Aorta (tissue), 5 donors: Measurements from ENCODE around the gene EPM2A. TPM values are rescaled to one million over a fixed set of nuclear protein-coding genes. Genes with fewer than 3 reads are reported as not detected.

Experiments
- ATAC-seq: fragments of 200-7000 bp; cut with Tn5 transposase; one replicate; pipeline ENCODE4 v1.9.1; 2022; ENCODE audit warnings: moderate library complexity; ENCODE audit not compliant: low FRiP score
- DNase-seq, 2 donors: peaks; one replicate each; pipeline ENCODE4 v3.0.0-alpha.2; 2020
- H3K27ac ChIP-seq, 2 donors: one replicate each; pipeline ENCODE4 v1.5.1; 2013; ENCODE audit warnings: low read length in 2 of 2, mild to moderate bottlenecking in 2 of 2, moderate library complexity in 2 of 2, control low read depth in 1 of 2, inconsistent platforms in 1 of 2, low read depth in 1 of 2
- H3K27me3 ChIP-seq, 2 donors: one replicate each; pipeline ENCODE4 v1.6.1; 2013; ENCODE audit warnings: control low read depth in 1 of 2, low read length in 1 of 2, mild to moderate bottlenecking in 1 of 2, moderate library complexity in 1 of 2; ENCODE audit not compliant: insufficient read depth in 2 of 2, control insufficient read depth in 1 of 2
- H3K36me3 ChIP-seq, 2 donors: one replicate each; pipeline ENCODE4 v1.6.1; 2013; ENCODE audit warnings: control low read depth in 1 of 2, low read length in 1 of 2, mild to moderate bottlenecking in 1 of 2; ENCODE audit not compliant: insufficient read depth in 2 of 2, control insufficient read depth in 1 of 2
- H3K4me1 ChIP-seq, 2 donors: one replicate each; pipeline ENCODE4 v1.6.1; 2013; ENCODE audit warnings: low read length in 2 of 2, control low read depth in 1 of 2, mild to moderate bottlenecking in 1 of 2, moderate library complexity in 1 of 2; ENCODE audit not compliant: insufficient read depth in 2 of 2, control insufficient read depth in 1 of 2
- H3K4me3 ChIP-seq, 2 donors: one replicate each; pipeline ENCODE4 v1.5.1; 2013; ENCODE audit warnings: low read length in 2 of 2, control low read depth in 1 of 2, mild to moderate bottlenecking in 1 of 2
- H3K9me3 ChIP-seq: one replicate; pipeline ENCODE4 v1.6.1; 2013; ENCODE audit warnings: mild to moderate bottlenecking, low read length; ENCODE audit not compliant: control insufficient read depth
- WGBS, 2 donors: extraction: QIAGEN DNeasy Blood & Tissue Kit; methylation state at CpG; one replicate each; pipeline ENCODE4 v1.1.7; 2013; 5-methylcytosine and 5-hydroxymethylcytosine counted together
- intact Hi-C, 2 donors: fragments of 100-400 bp; cut with DNase I; formaldehyde crosslinking; loops; one replicate each; pipeline versions ENCODE4 v1.14.2 to v1.15.0; 2022
- polyA plus RNA-seq, 2 donors: library from polyadenylated mRNA; stranded (reverse); fragments of 200-250 nt; gene quantifications; one replicate each; pipeline ENCODE4 v1.2.3, GENCODE V29; 2013
- total RNA-seq, 2 donors: library from RNA; stranded (reverse); fragmentation: NEBNext Ultra II Directional; extraction: Animal tissue kit (Norgen Biotek cat#: 25700); gene quantifications; one replicate each; pipeline ENCODE4 v1.2.1, GENCODE V29; 2021
- donor health status: healthy with polysubstance abuse.
- donor health status: Bipolar disorder and iron deficiency.
- donor health status: DM: no; HTN: no; CAD: no.
- donor health status: DM: no; HTN: no; CAD: no.
- donor health status: DM: yes; HTN: yes; CAD: no.

Gene EPM2A
- total and polyA plus RNA-seq, 4 donors: 8.1 to 24.4 (median 18.0) TPM

GRCh38 chr6:145648149-145648548 is 87.2 kb downstream of the EPM2A start:
- Histone ChIP-seq H3K27me3 (no peaks in the 10 kb centered on the region), H3K4me1 (no peaks in the 10 kb centered on the region), H3K4me3 (no peak overlapping the region), H3K27ac (no peak overlapping the region), H3K9me3 (no peaks in the 10 kb centered on the region), H3K36me3 (no peaks in the 10 kb centered on the region)
- ATAC-seq (no peak), DNase-seq (no peak)
- 95 to 97% methylated on average over 4 of the region's 4 CpGs for WGBS, 2 donors
- intact Hi-C loops: no loop called here

- intact Hi-C loops: no loop called here
- Histone ChIP-seq H3K4me1 (no peaks in the 10 kb centered on the region), H3K27me3 (no peaks in the 10 kb centered on the region), H3K9me3 (no peaks in the 10 kb centered on the region), H3K4me3 (no peak overlapping the region), H3K27ac (no peak overlapping the region), H3K36me3 (no peaks in the 10 kb centered on the region)
- WGBS, 2 donors: 81 to 94% methylated on average over 1 of the region's 1 CpG
- DNase-seq: no peak
- ATAC-seq: no peak
Observed at GRCh38 chr6:145647602-145648001, 87.7 kb downstream of the EPM2A start.

DNA sequence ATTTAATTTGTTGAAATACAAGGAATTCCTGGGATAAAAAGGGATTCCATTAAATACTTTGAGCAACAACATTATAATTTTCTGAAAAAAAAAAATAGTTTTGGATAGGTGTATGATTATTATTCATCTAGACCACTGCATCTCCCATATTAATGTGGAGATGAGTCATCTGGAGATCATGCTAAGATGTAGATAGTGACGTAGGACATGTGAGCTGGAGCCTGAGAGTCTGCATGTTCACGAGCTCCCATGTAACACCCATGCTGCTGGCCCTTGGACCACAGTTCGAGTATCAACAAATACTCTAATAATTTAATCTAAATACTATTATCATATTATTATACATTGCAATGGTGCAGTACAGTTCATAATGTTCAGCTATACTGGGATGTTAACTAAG is 91.6 kb downstream of the EPM2A start:
- WGBS, 2 donors: 94 to 96% methylated on average over 3 of the region's 3 CpGs
- H3K27ac ChIP-seq: no peak overlapping the region
- H3K9me3 ChIP-seq: no peaks in the 10 kb centered on the region
- intact Hi-C loops: no loop called here
- DNase-seq (no peak), ATAC-seq (no peak)
- H3K4me3 ChIP-seq: no peak overlapping the region
- H3K27me3 ChIP-seq: no peaks in the 10 kb centered on the region
- peaks cover 0 to 2% of the 10 kb centered on the region in 2 donors for H3K36me3 ChIP-seq
- no peaks in the 10 kb centered on the region for H3K4me1 ChIP-seq

DNA sequence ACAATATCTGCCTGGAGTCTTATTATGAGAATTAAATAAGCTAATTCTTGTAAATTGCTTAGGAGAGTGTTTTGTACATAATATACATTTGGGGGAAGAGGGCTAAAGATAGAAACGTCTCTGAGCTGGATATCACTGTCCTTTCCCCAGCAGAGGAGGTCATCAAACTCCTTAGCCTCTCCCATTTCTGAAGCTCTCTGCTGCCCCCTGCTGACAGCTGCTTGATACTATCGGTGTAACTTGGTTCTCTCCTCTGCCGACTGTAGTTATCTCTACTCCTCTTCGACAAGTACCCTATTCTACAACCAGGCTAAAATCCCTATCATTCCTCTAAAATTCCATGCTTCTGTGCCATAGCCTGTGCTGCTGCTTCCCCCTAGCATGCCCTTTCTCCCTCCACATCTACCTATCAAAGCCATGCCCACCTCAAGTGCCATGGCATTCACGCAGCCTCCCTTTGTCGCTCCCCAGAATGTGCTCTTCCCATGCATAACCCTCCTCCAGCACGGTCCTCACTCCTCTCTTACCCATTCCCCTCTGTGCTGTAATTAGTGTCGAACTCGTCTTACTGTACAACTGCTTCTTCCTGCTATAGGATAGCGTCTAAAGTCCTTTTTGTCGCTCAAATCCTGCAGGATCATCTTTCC is 101.2 kb downstream of the EPM2A start:
- ATAC-seq (peak; percentile 88), DNase-seq (peak; percentile 87 to 94)
- H3K27me3 ChIP-seq: no peaks in the 10 kb centered on the region
- no peaks in the 10 kb centered on the region for H3K4me1 ChIP-seq
- no peaks in the 10 kb centered on the region for H3K36me3 ChIP-seq
- H3K9me3 ChIP-seq: no peaks in the 10 kb centered on the region
- no peak overlapping the region for H3K27ac ChIP-seq
- no peak overlapping the region for H3K4me3 ChIP-seq
- WGBS, 2 donors: 49 to 52% methylated on average over 11 of the region's 11 CpGs
- intact Hi-C loops: no loop called here

DNA sequence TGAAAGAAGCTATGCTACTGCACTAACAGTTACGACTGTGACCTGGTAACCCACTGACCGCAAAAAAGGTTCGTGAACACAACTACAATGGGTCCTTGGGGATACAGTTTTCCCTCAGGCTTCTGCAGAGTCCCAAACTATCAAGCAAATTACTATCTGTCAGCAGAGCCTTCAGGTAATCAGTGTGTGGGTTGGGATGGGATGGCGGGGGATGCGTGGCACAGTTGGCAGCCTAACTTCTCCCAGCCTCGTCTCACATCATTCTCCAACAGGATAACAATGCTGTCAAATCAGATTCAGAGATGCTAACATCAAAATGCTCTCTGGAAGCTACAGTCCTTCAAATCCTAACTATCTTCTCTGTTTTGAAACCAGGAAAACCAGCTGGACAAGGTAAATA is 102.3 kb downstream of the EPM2A start:
- ATAC-seq (no peak), DNase-seq (no peak)
- H3K4me1 ChIP-seq: no peaks in the 10 kb centered on the region
- intact Hi-C loops: no loop called here
- no peak overlapping the region for H3K27ac ChIP-seq
- WGBS, 2 donors: 93 to 97% methylated on average over 6 of the region's 6 CpGs
- H3K4me3 ChIP-seq: no peak overlapping the region
- no peaks in the 10 kb centered on the region for H3K9me3 ChIP-seq
- no peaks in the 10 kb centered on the region for H3K27me3 ChIP-seq
- no peaks in the 10 kb centered on the region for H3K36me3 ChIP-seq

- no peak overlapping the region for H3K4me3 ChIP-seq
- no peaks in the 10 kb centered on the region for H3K4me1 ChIP-seq
- no peaks in the 10 kb centered on the region for H3K27me3 ChIP-seq
- H3K27ac ChIP-seq: no peak overlapping the region
- ATAC-seq: no peak
- no peak for DNase-seq
- intact Hi-C loops: no loop called here
- peaks cover 1% of the 10 kb centered on the region for H3K9me3 ChIP-seq
- H3K36me3 ChIP-seq: peaks cover 0 to 6% of the 10 kb centered on the region in 2 donors
Observed at GRCh38 chr6:145631374-145631773, 103.9 kb downstream of the EPM2A start.

DNA sequence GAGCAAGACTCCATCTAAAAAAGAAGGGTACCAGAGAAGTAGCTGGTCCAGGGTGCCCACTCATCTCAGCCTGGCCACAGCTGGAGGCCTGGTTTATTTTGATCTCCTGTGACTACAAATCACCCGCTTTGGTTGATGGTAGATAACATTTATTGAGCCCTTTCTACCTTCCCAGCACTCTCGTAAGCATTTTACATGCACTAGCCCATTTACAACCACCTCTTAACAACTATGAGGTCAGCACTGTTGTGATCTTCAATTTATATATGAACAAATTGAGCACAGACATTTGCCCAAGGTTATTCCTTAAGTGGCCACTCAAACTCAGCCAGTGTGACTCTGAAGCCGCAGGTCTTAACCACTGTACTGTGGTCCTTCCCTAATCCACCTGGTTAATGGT is 104.7 kb downstream of the EPM2A start:
- intact Hi-C loops: no loop called here
- ATAC-seq: no peak

DNA sequence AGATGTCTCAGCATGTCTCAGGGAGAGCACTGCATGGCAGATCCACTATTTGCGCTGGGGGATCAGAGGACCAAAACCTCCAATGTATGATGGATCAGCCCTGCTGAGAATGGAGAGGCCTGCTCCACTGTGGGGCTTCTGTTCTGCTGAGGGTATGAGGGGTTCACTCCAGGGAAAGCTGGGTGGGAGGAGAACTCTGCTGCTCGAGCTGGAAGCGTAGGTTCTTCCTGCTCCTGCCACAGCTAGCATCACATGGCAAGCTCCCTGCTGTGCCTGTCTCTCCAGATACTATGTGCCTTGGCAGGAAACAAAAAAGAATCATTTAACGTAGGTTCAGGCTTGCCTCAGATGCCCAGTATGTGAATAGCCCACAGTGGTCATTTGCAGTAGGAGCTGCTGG is 105.8 kb downstream of the EPM2A start:
- no peaks in the 10 kb centered on the region for H3K27me3 ChIP-seq
- H3K4me1 ChIP-seq: no peaks in the 10 kb centered on the region
- peaks cover 0 to 6% of the 10 kb centered on the region in 2 donors for H3K36me3 ChIP-seq
- intact Hi-C loops: no loop called here
- no peak overlapping the region for H3K4me3 ChIP-seq
- 70 to 87% methylated on average over 4 of the region's 4 CpGs for WGBS, 2 donors
- no peak overlapping the region for H3K27ac ChIP-seq
- no peak for DNase-seq
- ATAC-seq: no peak
- H3K9me3 ChIP-seq: peaks cover 1% of the 10 kb centered on the region

More for the DNA sequence above, 104.7 kb downstream of the EPM2A start:
- Histone ChIP-seq H3K36me3 (peaks cover 0 to 6% of the 10 kb centered on the region in 2 donors), H3K4me3 (no peak overlapping the region), H3K27me3 (no peaks in the 10 kb centered on the region), H3K9me3 (peaks cover 1% of the 10 kb centered on the region), H3K27ac (no peak overlapping the region), H3K4me1 (no peaks in the 10 kb centered on the region)
- WGBS, 2 donors: 96 to 98% methylated on average over 3 of the region's 3 CpGs
- DNase-seq: no peak

- H3K4me3 ChIP-seq: no peak overlapping the region
- no peaks in the 10 kb centered on the region for H3K27me3 ChIP-seq
- intact Hi-C loops: no loop called here
- 89 to 92% methylated on average over 17 of the region's 17 CpGs for WGBS, 2 donors
- peaks cover 3% of the 10 kb centered on the region for H3K9me3 ChIP-seq
- peaks cover 0 to 8% of the 10 kb centered on the region in 2 donors for H3K36me3 ChIP-seq
- H3K27ac ChIP-seq: no peak overlapping the region
- no peaks in the 10 kb centered on the region for H3K4me1 ChIP-seq
- DNase-seq (no peak), ATAC-seq (no peak)
Observed at GRCh38 chr6:145627451-145627850, 107.9 kb downstream of the EPM2A start.
